ENCODE results near the gene TSPEAR. TPM values are rescaled to one million over a fixed set of nuclear protein-coding genes. Genes with fewer than 3 reads are reported as not detected.

Gene TSPEAR
- total and polyA plus RNA-seq, 3 donors from 2014 or later, result 0.53 to 0.62 (median 0.55) TPM

GRCh38 chr21:44653123-44653522 is 58.2 kb downstream of the TSPEAR start:
- Histone ChIP-seq H3K4me3 (no peak overlapping the region), H3K27ac (no peak overlapping the region), H3K9me3 (no peaks in the 10 kb centered on the region), H3K4me1 (no peaks in the 10 kb centered on the region), H3K27me3 (no peaks in the 10 kb centered on the region), H3K36me3 (ENCODE audit: low read depth, missing control alignments) (no peaks in the 10 kb centered on the region)
- TF ChIP-seq POLR2A (IDR thresholded peaks at IDR 0.05), result no peak
- 67 to 74% methylated on average over 14 of the region's 14 CpGs for WGBS, 2 donors
- intact Hi-C loops (cut with DNase I; ENCODE audit: low total_unique reads), result no loop called here
- DNase-seq, result no peak

DNA sequence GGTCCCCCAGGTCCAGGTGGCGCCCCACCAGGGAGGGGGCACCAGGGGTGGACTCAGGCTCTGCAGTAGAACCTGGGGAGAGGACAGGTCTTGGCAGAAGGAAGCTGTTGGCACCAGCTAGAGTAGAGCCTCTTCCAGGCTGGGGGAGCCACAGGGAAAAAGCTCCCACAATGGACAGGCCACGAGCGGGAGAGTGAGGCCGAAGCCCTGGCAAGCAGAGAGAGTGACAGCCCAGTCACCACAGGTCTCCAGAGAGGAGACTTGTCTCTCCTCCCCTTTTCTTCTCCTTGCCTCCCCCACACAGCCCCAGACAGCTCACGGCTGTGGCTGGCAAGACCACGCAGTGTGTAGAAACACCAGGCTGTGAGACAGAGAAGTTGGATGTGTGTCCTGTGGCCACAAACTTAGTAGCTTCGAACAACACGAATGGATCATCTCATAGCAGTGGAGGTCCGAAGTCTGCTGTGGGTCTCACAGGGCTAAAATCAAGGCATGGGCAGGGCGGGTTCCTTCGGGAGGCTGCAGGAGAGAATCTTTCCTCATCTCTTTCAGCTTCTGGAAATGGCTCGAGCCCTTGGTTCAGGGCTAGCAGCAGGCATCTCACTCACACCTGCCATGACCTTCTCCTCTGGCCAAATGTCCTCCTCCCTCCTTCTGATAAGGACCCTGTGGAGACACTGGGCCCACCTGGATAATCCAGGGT is 60.2 kb downstream of the TSPEAR start:
- 81 to 92% methylated on average over 12 of the region's 12 CpGs for WGBS, 2 donors
- H3K27me3 ChIP-seq, result no peaks in the 10 kb centered on the region

GRCh38 chr21:44650265-44650972 is 61.0 kb downstream of the TSPEAR start:
- no peak for DNase-seq
- no peak overlapping the region for H3K4me3 ChIP-seq
- H3K27ac ChIP-seq, result no peak overlapping the region
- H3K36me3 ChIP-seq (ENCODE audit: low read depth, missing control alignments), result no peaks in the 10 kb centered on the region
- H3K9me3 ChIP-seq, result no peaks in the 10 kb centered on the region
- intact Hi-C loops (cut with DNase I; ENCODE audit: low total_unique reads), result no loop called here
- 86% methylated on average over 18 to 20 of the region's 20 CpGs for WGBS, 2 donors
- no peaks in the 10 kb centered on the region for H3K27me3 ChIP-seq
- TF ChIP-seq POLR2A (IDR thresholded peaks at IDR 0.05), result no peak
- TF ChIP-seq, protein P1, sequence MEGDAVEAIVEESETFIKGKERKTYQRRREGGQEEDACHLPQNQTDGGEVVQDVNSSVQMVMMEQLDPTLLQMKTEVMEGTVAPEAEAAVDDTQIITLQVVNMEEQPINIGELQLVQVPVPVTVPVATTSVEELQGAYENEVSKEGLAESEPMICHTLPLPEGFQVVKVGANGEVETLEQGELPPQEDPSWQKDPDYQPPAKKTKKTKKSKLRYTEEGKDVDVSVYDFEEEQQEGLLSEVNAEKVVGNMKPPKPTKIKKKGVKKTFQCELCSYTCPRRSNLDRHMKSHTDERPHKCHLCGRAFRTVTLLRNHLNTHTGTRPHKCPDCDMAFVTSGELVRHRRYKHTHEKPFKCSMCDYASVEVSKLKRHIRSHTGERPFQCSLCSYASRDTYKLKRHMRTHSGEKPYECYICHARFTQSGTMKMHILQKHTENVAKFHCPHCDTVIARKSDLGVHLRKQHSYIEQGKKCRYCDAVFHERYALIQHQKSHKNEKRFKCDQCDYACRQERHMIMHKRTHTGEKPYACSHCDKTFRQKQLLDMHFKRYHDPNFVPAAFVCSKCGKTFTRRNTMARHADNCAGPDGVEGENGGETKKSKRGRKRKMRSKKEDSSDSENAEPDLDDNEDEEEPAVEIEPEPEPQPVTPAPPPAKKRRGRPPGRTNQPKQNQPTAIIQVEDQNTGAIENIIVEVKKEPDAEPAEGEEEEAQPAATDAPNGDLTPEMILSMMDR (IDR thresholded peaks at IDR 0.05), result no peak
- H3K4me1 ChIP-seq, result no peaks in the 10 kb centered on the region

More for the DNA sequence above, 60.2 kb downstream of the TSPEAR start:
- H3K4me1 ChIP-seq, result no peaks in the 10 kb centered on the region
- no peaks in the 10 kb centered on the region for H3K9me3 ChIP-seq
- intact Hi-C loops (cut with DNase I; ENCODE audit: low total_unique reads), result no loop called here
- no peak overlapping the region for H3K4me3 ChIP-seq
- no peak for TF ChIP-seq POLR2A (IDR thresholded peaks at IDR 0.05)
- TF ChIP-seq, protein P1 (IDR thresholded peaks at IDR 0.05), result no peak
- no peak overlapping the region for H3K27ac ChIP-seq
- no peak for DNase-seq
- no peaks in the 10 kb centered on the region for H3K36me3 ChIP-seq (ENCODE audit: low read depth, missing control alignments)

GRCh38 chr21:44649521-44650100 is 61.8 kb downstream of the TSPEAR start:
- H3K4me3 ChIP-seq, result no peak overlapping the region
- H3K36me3 ChIP-seq (ENCODE audit: low read depth, missing control alignments), result no peaks in the 10 kb centered on the region
- no peaks in the 10 kb centered on the region for H3K9me3 ChIP-seq
- no peaks in the 10 kb centered on the region for H3K27me3 ChIP-seq
- TF ChIP-seq, protein P1 (IDR thresholded peaks at IDR 0.05), result no peak
- no peak for TF ChIP-seq POLR2A (IDR thresholded peaks at IDR 0.05)
- intact Hi-C loops (cut with DNase I; ENCODE audit: low total_unique reads), result no loop called here
- 80 to 82% methylated on average over 18 of the region's 18 CpGs for WGBS, 2 donors
- no peaks in the 10 kb centered on the region for H3K4me1 ChIP-seq
- DNase-seq, result no peak
- H3K27ac ChIP-seq, result no peak overlapping the region

GRCh38 chr21:44648557-44649311 is 62.6 kb downstream of the TSPEAR start:
- Histone ChIP-seq H3K4me1 (no peaks in the 10 kb centered on the region), H3K36me3 (ENCODE audit: low read depth, missing control alignments) (no peaks in the 10 kb centered on the region), H3K27ac (no peak overlapping the region), H3K4me3 (no peak overlapping the region), H3K9me3 (no peaks in the 10 kb centered on the region), H3K27me3 (no peaks in the 10 kb centered on the region)
- TF ChIP-seq, protein P1 (IDR thresholded peaks at IDR 0.05), result no peak
- DNase-seq, result no peak
- intact Hi-C loops (cut with DNase I; ENCODE audit: low total_unique reads), result no loop called here
- WGBS, 2 donors, result 71 to 82% methylated on average over 3 to 33 of the region's 33 CpGs

Measured in testis (tissue), 3 donors.